Measurements from ENCODE around the gene IGHMBP2.
A peak's percentile ranks its signal among the peaks of the same experiment; 100 is the strongest.

The IGHMBP2 gene

GRCh38 chr11:68941324-68942094, 37.8 kb downstream of the IGHMBP2 start:
- CTCF ChIA-PET: no interaction called here
- no peak for DNase-seq

GRCh38 chr11:68942095-68942620, 38.5 kb downstream of the IGHMBP2 start:
- Histone ChIP-seq H3K27me3 (replicated peaks in 2 of 5; ENCODE audit: control insufficient read depth in 4 of 5, insufficient read depth in 5 of 5, low read length in 4 of 5) (no peaks in the 10 kb centered on the region), H3K27ac (ENCODE audit: insufficient read depth in 1 of 2, low read depth in 1 of 2, low read length in 2 of 2, poor library complexity in 1 of 2, severe bottlenecking in 2 of 2) (no peak overlapping the region), H3K9me3 (ENCODE audit: control extremely low read depth in 1 of 5, control insufficient read depth in 4 of 5, insufficient read depth in 2 of 5, low read depth in 1 of 5, low read length in 4 of 5) (no peaks in the 10 kb centered on the region), H3K4me1 (ENCODE audit: control extremely low read depth in 1 of 4, control insufficient read depth in 4 of 4, insufficient read depth in 4 of 4, low read length in 3 of 4) (peaks cover 0 to 19% (median 12%) of the 10 kb centered on the region in 4 experiments), H3K4me3 (ENCODE audit: control insufficient read depth in 1 of 7, extremely low read depth in 1 of 7, insufficient read depth in 4 of 7, low read depth in 2 of 7, low read length in 6 of 7) (no peak overlapping the region), H3K36me3 (ENCODE audit: control insufficient read depth in 4 of 4, insufficient read depth in 4 of 4, low read length in 3 of 4) (peaks cover 2 to 43% (median 29%) of the 10 kb centered on the region in 4 experiments)
- WGBS (ENCODE audit: insufficient coverage): 82% methylated on average over 6 of the region's 11 CpGs
- DNase-seq: no peak
- ChIA-PET POLR2A (no interaction called here), CTCF (no interaction called here)

More at GRCh38 chr11:68941324-68942094, 37.8 kb downstream of the IGHMBP2 start:
- Histone ChIP-seq H3K4me3 (ENCODE audit: control insufficient read depth in 1 of 7, extremely low read depth in 1 of 7, insufficient read depth in 4 of 7, low read depth in 2 of 7, low read length in 6 of 7) (no peak overlapping the region), H3K4me1 (ENCODE audit: control extremely low read depth in 1 of 4, control insufficient read depth in 4 of 4, insufficient read depth in 4 of 4, low read length in 3 of 4) (peaks cover 0 to 15% (median 11%) of the 10 kb centered on the region in 4 experiments), H3K9me3 (ENCODE audit: control extremely low read depth in 1 of 5, control insufficient read depth in 4 of 5, insufficient read depth in 2 of 5, low read depth in 1 of 5, low read length in 4 of 5) (no peaks in the 10 kb centered on the region), H3K36me3 (ENCODE audit: control insufficient read depth in 4 of 4, insufficient read depth in 4 of 4, low read length in 3 of 4) (peaks cover 2 to 50% (median 34%) of the 10 kb centered on the region in 4 experiments), H3K27me3 (replicated peaks in 2 of 5; ENCODE audit: control insufficient read depth in 4 of 5, insufficient read depth in 5 of 5, low read length in 4 of 5) (no peaks in the 10 kb centered on the region), H3K27ac (ENCODE audit: insufficient read depth in 1 of 2, low read depth in 1 of 2, low read length in 2 of 2, poor library complexity in 1 of 2, severe bottlenecking in 2 of 2) (no peak overlapping the region)
- 95% methylated on average over 15 of the region's 18 CpGs for WGBS (ENCODE audit: insufficient coverage)
- POLR2A ChIA-PET: no interaction called here

GRCh38 chr11:68942751-68943271, 39.1 kb downstream of the IGHMBP2 start:
- Histone ChIP-seq H3K4me3 (ENCODE audit: control insufficient read depth in 1 of 7, extremely low read depth in 1 of 7, insufficient read depth in 4 of 7, low read depth in 2 of 7, low read length in 6 of 7) (no peak overlapping the region), H3K9me3 (ENCODE audit: control extremely low read depth in 1 of 5, control insufficient read depth in 4 of 5, insufficient read depth in 2 of 5, low read depth in 1 of 5, low read length in 4 of 5) (no peaks in the 10 kb centered on the region), H3K4me1 (ENCODE audit: control extremely low read depth in 1 of 4, control insufficient read depth in 4 of 4, insufficient read depth in 4 of 4, low read length in 3 of 4) (peaks cover 0 to 21% (median 12%) of the 10 kb centered on the region in 4 experiments), H3K27ac (ENCODE audit: insufficient read depth in 1 of 2, low read depth in 1 of 2, low read length in 2 of 2, poor library complexity in 1 of 2, severe bottlenecking in 2 of 2) (no peak overlapping the region), H3K27me3 (replicated peaks in 2 of 5; ENCODE audit: control insufficient read depth in 4 of 5, insufficient read depth in 5 of 5, low read length in 4 of 5) (no peaks in the 10 kb centered on the region), H3K36me3 (ENCODE audit: control insufficient read depth in 4 of 4, insufficient read depth in 4 of 4, low read length in 3 of 4) (peaks cover 2 to 37% (median 23%) of the 10 kb centered on the region in 4 experiments)
- WGBS (ENCODE audit: insufficient coverage): 64% methylated on average over 9 of the region's 9 CpGs
- ChIA-PET CTCF (interaction anchor here (1.0 kb wide), 1 partner anchor 13 kb away, joined by 4 read pairs; no protein-coding TSS in a partner anchor), POLR2A (no interaction called here)
- DNase-seq: peak in 2 of 3 donors; percentile 25 to 36

- WGBS (ENCODE audit: insufficient coverage): 88% methylated on average over 14 of the region's 18 CpGs
- POLR2A ChIA-PET: interaction anchor here (0.6 kb wide), 1 partner anchor 118 kb away, joined by 4 read pairs; no protein-coding TSS in a partner anchor
- no peaks in the 10 kb centered on the region for H3K27me3 ChIP-seq (replicated peaks in 2 of 5; ENCODE audit: control insufficient read depth in 4 of 5, insufficient read depth in 5 of 5, low read length in 4 of 5)
- H3K27ac ChIP-seq (ENCODE audit: insufficient read depth in 1 of 2, low read depth in 1 of 2, low read length in 2 of 2, poor library complexity in 1 of 2, severe bottlenecking in 2 of 2): no peak overlapping the region
- no peaks in the 10 kb centered on the region for H3K9me3 ChIP-seq (ENCODE audit: control extremely low read depth in 1 of 5, control insufficient read depth in 4 of 5, insufficient read depth in 2 of 5, low read depth in 1 of 5, low read length in 4 of 5)
- H3K4me3 ChIP-seq (ENCODE audit: control insufficient read depth in 1 of 7, extremely low read depth in 1 of 7, insufficient read depth in 4 of 7, low read depth in 2 of 7, low read length in 6 of 7): no peak overlapping the region
- peak in 2 of 3 donors; percentile 49 to 64 for DNase-seq
- peaks cover 0 to 21% (median 12%) of the 10 kb centered on the region in 4 experiments for H3K4me1 ChIP-seq (ENCODE audit: control extremely low read depth in 1 of 4, control insufficient read depth in 4 of 4, insufficient read depth in 4 of 4, low read length in 3 of 4)
- CTCF ChIA-PET: interaction anchor here (1.2 kb wide), 1 partner anchor 9 kb away, joined by 4 read pairs; no protein-coding TSS in a partner anchor
- H3K36me3 ChIP-seq (ENCODE audit: control insufficient read depth in 4 of 4, insufficient read depth in 4 of 4, low read length in 3 of 4): peaks cover 0 to 4% (median 2%) of the 10 kb centered on the region in 4 experiments
These were observed 42.9 kb downstream of the IGHMBP2 start for GRCh38 chr11:68946416-68947090.

GRCh38 chr11:68947151-68947550, 43.5 kb downstream of the IGHMBP2 start:
- no peaks in the 10 kb centered on the region for H3K27me3 ChIP-seq (replicated peaks in 2 of 5; ENCODE audit: control insufficient read depth in 4 of 5, insufficient read depth in 5 of 5, low read length in 4 of 5)
- no peak for DNase-seq
- no peak overlapping the region for H3K4me3 ChIP-seq (ENCODE audit: control insufficient read depth in 1 of 7, extremely low read depth in 1 of 7, insufficient read depth in 4 of 7, low read depth in 2 of 7, low read length in 6 of 7)
- H3K36me3 ChIP-seq (ENCODE audit: control insufficient read depth in 4 of 4, insufficient read depth in 4 of 4, low read length in 3 of 4): peaks cover 0 to under 1% (median 0%) of the 10 kb centered on the region in 4 experiments
- WGBS (ENCODE audit: insufficient coverage): 86% methylated on average over 9 of the region's 11 CpGs
- no peaks in the 10 kb centered on the region for H3K9me3 ChIP-seq (ENCODE audit: control extremely low read depth in 1 of 5, control insufficient read depth in 4 of 5, insufficient read depth in 2 of 5, low read depth in 1 of 5, low read length in 4 of 5)
- H3K27ac ChIP-seq (ENCODE audit: insufficient read depth in 1 of 2, low read depth in 1 of 2, low read length in 2 of 2, poor library complexity in 1 of 2, severe bottlenecking in 2 of 2): no peak overlapping the region
- peaks cover 0 to 21% (median 12%) of the 10 kb centered on the region in 4 experiments for H3K4me1 ChIP-seq (ENCODE audit: control extremely low read depth in 1 of 4, control insufficient read depth in 4 of 4, insufficient read depth in 4 of 4, low read length in 3 of 4)
- ChIA-PET CTCF (interaction anchor here (1.2 kb wide), 1 partner anchor 9 kb away, joined by 4 read pairs; no protein-coding TSS in a partner anchor), POLR2A (no interaction called here)

- CTCF ChIA-PET: interaction anchor here (1.2 kb wide), 1 partner anchor 99 kb away, joined by 3 read pairs; no protein-coding TSS in a partner anchor
- peaks cover 0 to 12% (median 4%) of the 10 kb centered on the region in 4 experiments for H3K4me1 ChIP-seq (ENCODE audit: control extremely low read depth in 1 of 4, control insufficient read depth in 4 of 4, insufficient read depth in 4 of 4, low read length in 3 of 4)
- H3K9me3 ChIP-seq (ENCODE audit: control extremely low read depth in 1 of 5, control insufficient read depth in 4 of 5, insufficient read depth in 2 of 5, low read depth in 1 of 5, low read length in 4 of 5): no peaks in the 10 kb centered on the region
- POLR2A ChIA-PET: no interaction called here
- WGBS (ENCODE audit: insufficient coverage): 92% methylated on average over 1 of the region's 2 CpGs
- no peaks in the 10 kb centered on the region for H3K36me3 ChIP-seq (ENCODE audit: control insufficient read depth in 4 of 4, insufficient read depth in 4 of 4, low read length in 3 of 4)
- H3K27ac ChIP-seq (ENCODE audit: insufficient read depth in 1 of 2, low read depth in 1 of 2, low read length in 2 of 2, poor library complexity in 1 of 2, severe bottlenecking in 2 of 2): no peak overlapping the region
- no peaks in the 10 kb centered on the region for H3K27me3 ChIP-seq (replicated peaks in 2 of 5; ENCODE audit: control insufficient read depth in 4 of 5, insufficient read depth in 5 of 5, low read length in 4 of 5)
- no peak overlapping the region for H3K4me3 ChIP-seq (ENCODE audit: control insufficient read depth in 1 of 7, extremely low read depth in 1 of 7, insufficient read depth in 4 of 7, low read depth in 2 of 7, low read length in 6 of 7)
- no peak for DNase-seq
These were observed 44.8 kb downstream of the IGHMBP2 start for GRCh38 chr11:68948496-68948895.

Measured in common myeloid progenitor, CD34-positive (primary cell).